ENCODE measurements around the gene PNPLA2. TPM values are rescaled to one million over a fixed set of nuclear protein-coding genes. Genes with fewer than 3 reads are reported as not detected.

Gene PNPLA2
- total RNA-seq, 4 donors from 2014 or later = 62.8 to 107 (median 77.6) TPM

GRCh38 chr11:800473-800872 lies 18.2 kb upstream of the PNPLA2 start:
- Histone ChIP-seq H3K9me3 (no peaks in the 10 kb centered on the region), H3K27me3 (no peaks in the 10 kb centered on the region), H3K4me3 (no peak overlapping the region), H3K27ac (replicated peaks in 1 of 4) (no peak overlapping the region), H3K36me3 (peaks cover 14 to 44% (median 40%) of the 10 kb centered on the region in 4 donors), H3K4me1 (peaks cover 39 to 56% (median 47%) of the 10 kb centered on the region in 4 donors)
- intact Hi-C loops (cut with DNase I) = no loop called here
- TF ChIP-seq POLR2AphosphoS5 (IDR thresholded peaks at IDR 0.05) (no peak), CTCF (IDR thresholded peaks at IDR 0.05) (no peak), POLR2A (IDR thresholded peaks at IDR 0.05; ENCODE audit: low read depth) (no peak), EP300 (IDR thresholded peaks at IDR 0.05) (no peak)
- DNase-seq (ENCODE audit: extremely low spot score) = no peak
- 91% methylated on average over 22 of the region's 30 CpGs for WGBS

- TF ChIP-seq EP300 (IDR thresholded peaks at IDR 0.05) = no peak
- no peak for TF ChIP-seq CTCF (IDR thresholded peaks at IDR 0.05)
- no peak for TF ChIP-seq POLR2A (IDR thresholded peaks at IDR 0.05; ENCODE audit: low read depth)
- no peak for TF ChIP-seq POLR2AphosphoS5 (IDR thresholded peaks at IDR 0.05)
- 94% methylated on average over 10 of the region's 20 CpGs for WGBS
- Histone ChIP-seq H3K4me1 (peaks cover 36 to 56% (median 46%) of the 10 kb centered on the region in 4 donors), H3K27me3 (no peaks in the 10 kb centered on the region), H3K36me3 (peaks cover 14 to 44% (median 40%) of the 10 kb centered on the region in 4 donors), H3K4me3 (no peak overlapping the region), H3K27ac (replicated peaks in 1 of 4) (no peak overlapping the region), H3K9me3 (no peaks in the 10 kb centered on the region)
- no peak for DNase-seq (ENCODE audit: extremely low spot score)
- intact Hi-C loops (cut with DNase I) = no loop called here
These were observed 17.5 kb upstream of the PNPLA2 start for GRCh38 chr11:801097-801780.

- Histone ChIP-seq H3K4me1 (peaks cover 27 to 49% (median 38%) of the 10 kb centered on the region in 4 donors), H3K36me3 (peaks cover 14 to 44% (median 40%) of the 10 kb centered on the region in 4 donors), H3K27ac (replicated peaks in 1 of 4) (no peak overlapping the region), H3K4me3 (no peak overlapping the region), H3K27me3 (no peaks in the 10 kb centered on the region), H3K9me3 (no peaks in the 10 kb centered on the region)
- no peak for DNase-seq (ENCODE audit: extremely low spot score)
- 94% methylated on average over 13 of the region's 21 CpGs for WGBS
- TF ChIP-seq CTCF (IDR thresholded peaks at IDR 0.05) = no peak
- TF ChIP-seq EP300 (IDR thresholded peaks at IDR 0.05) = no peak
- TF ChIP-seq POLR2A (IDR thresholded peaks at IDR 0.05; ENCODE audit: low read depth) = no peak
- TF ChIP-seq POLR2AphosphoS5 (IDR thresholded peaks at IDR 0.05) = no peak
- intact Hi-C loops (cut with DNase I) = no loop called here
These were observed 16.6 kb upstream of the PNPLA2 start for GRCh38 chr11:802018-802617.

- TF ChIP-seq POLR2AphosphoS5 (IDR thresholded peaks at IDR 0.05) (no peak), POLR2A (IDR thresholded peaks at IDR 0.05; ENCODE audit: low read depth) (no peak), EP300 (IDR thresholded peaks at IDR 0.05) (no peak), CTCF (IDR thresholded peaks at IDR 0.05) (no peak)
- intact Hi-C loops (cut with DNase I) = no loop called here
- Histone ChIP-seq H3K36me3 (peaks cover 14 to 44% (median 40%) of the 10 kb centered on the region in 4 donors), H3K27me3 (no peaks in the 10 kb centered on the region), H3K27ac (replicated peaks in 1 of 4) (no peak overlapping the region), H3K4me3 (no peak overlapping the region), H3K9me3 (no peaks in the 10 kb centered on the region), H3K4me1 (peaks cover 26 to 42% (median 33%) of the 10 kb centered on the region in 4 donors)
- 94% methylated on average over 14 of the region's 28 CpGs for WGBS
- no peak for DNase-seq (ENCODE audit: extremely low spot score)
These were observed 15.8 kb upstream of the PNPLA2 start for GRCh38 chr11:802693-803466.

Measured in esophagus muscularis mucosa (tissue), 4 donors.